ENCODE results near the gene GHRL. TPM values are rescaled to one million over a fixed set of nuclear protein-coding genes. Genes with fewer than 3 reads are reported as not detected.

The GHRL gene
- total RNA-seq, 1 experiment from 2014 or later: 2.0 TPM

DNA sequence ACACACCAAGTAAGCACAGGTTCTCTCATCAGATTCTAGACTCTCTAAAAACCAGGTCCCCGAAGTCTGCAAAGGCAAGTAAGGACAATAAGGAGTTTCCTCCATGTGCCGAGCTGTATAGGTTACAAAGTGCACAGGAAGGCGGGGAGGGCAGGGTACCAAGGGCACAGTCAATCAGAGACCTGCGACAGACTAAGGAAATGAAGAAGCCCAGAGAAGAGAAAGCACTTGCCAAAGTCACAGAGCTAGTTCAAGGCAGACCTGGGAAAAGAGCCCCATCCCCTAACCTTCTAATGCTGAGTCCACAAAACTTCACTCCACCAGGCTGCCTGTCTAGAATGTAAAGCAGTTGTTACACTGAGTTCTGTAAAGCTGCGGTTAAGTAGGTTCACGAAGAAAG, 26.5 kb upstream of the GHRL start:
- CTCF ChIA-PET: no interaction called here

GRCh38 chr3:10317961-10318350, 25.2 kb upstream of the GHRL start:
- peaks cover 52% of the 10 kb centered on the region for H3K36me3 ChIP-seq (ENCODE audit: insufficient read depth, low read length, poor library complexity, severe bottlenecking)
- POLR2A ChIA-PET (ENCODE audit: low non-redundant PET): no interaction called here
- CTCF ChIA-PET: no interaction called here
- TF ChIP-seq EZH2 (IDR thresholded peaks at IDR 0.05; ENCODE audit: borderline replicate concordance, low read depth, low read length, poor library complexity, severe bottlenecking): no peak
- no peak for TF ChIP-seq CTCF (conservative IDR thresholded peaks at IDR 0.05; ENCODE audit: low read depth, low read length)
- no peaks in the 10 kb centered on the region for H3K4me1 ChIP-seq (ENCODE audit: insufficient read depth, low read length, poor library complexity, severe bottlenecking)
- no peak for DNase-seq (ENCODE audit: low spot score)
- H3K9me3 ChIP-seq (ENCODE audit: low read depth, low read length, poor library complexity, severe bottlenecking): no peaks in the 10 kb centered on the region
- intact Hi-C loops (cut with micrococcal nuclease; ENCODE audit: unreplicated experiment): no loop called here
- H3K27ac ChIP-seq (ENCODE audit: low read depth, low read length, poor library complexity, severe bottlenecking): no peak overlapping the region
- H3K4me3 ChIP-seq (ENCODE audit: low read depth, low read length, poor library complexity, severe bottlenecking): no peak overlapping the region
- no TSS peak for BruUV-seq (replicated peaks)
- no peaks in the 10 kb centered on the region for H3K27me3 ChIP-seq (replicated peaks; ENCODE audit: insufficient read depth, low read depth, low read length, poor library complexity)

More for the DNA sequence above, 26.5 kb upstream of the GHRL start:
- TF ChIP-seq EZH2 (IDR thresholded peaks at IDR 0.05; ENCODE audit: borderline replicate concordance, low read depth, low read length, poor library complexity, severe bottlenecking) (no peak), CTCF (conservative IDR thresholded peaks at IDR 0.05; ENCODE audit: low read depth, low read length) (no peak)
- POLR2A ChIA-PET (ENCODE audit: low non-redundant PET): no interaction called here
- Histone ChIP-seq H3K4me1 (ENCODE audit: insufficient read depth, low read length, poor library complexity, severe bottlenecking) (no peaks in the 10 kb centered on the region), H3K9me3 (ENCODE audit: low read depth, low read length, poor library complexity, severe bottlenecking) (no peaks in the 10 kb centered on the region), H3K36me3 (ENCODE audit: insufficient read depth, low read length, poor library complexity, severe bottlenecking) (peaks cover 41% of the 10 kb centered on the region), H3K27me3 (replicated peaks; ENCODE audit: insufficient read depth, low read depth, low read length, poor library complexity) (no peaks in the 10 kb centered on the region), H3K27ac (ENCODE audit: low read depth, low read length, poor library complexity, severe bottlenecking) (no peak overlapping the region), H3K4me3 (ENCODE audit: low read depth, low read length, poor library complexity, severe bottlenecking) (peak overlapping the region; percentile 85)
- intact Hi-C loops (cut with micrococcal nuclease; ENCODE audit: unreplicated experiment): no loop called here
- no TSS peak for BruUV-seq (replicated peaks)
- DNase-seq (ENCODE audit: low spot score): no peak

- H3K27ac ChIP-seq (ENCODE audit: low read depth, low read length, poor library complexity, severe bottlenecking): no peak overlapping the region
- BruUV-seq (replicated peaks): no TSS peak
- H3K27me3 ChIP-seq (replicated peaks; ENCODE audit: insufficient read depth, low read depth, low read length, poor library complexity): no peaks in the 10 kb centered on the region
- no peaks in the 10 kb centered on the region for H3K9me3 ChIP-seq (ENCODE audit: low read depth, low read length, poor library complexity, severe bottlenecking)
- H3K4me1 ChIP-seq (ENCODE audit: insufficient read depth, low read length, poor library complexity, severe bottlenecking): no peaks in the 10 kb centered on the region
- ChIA-PET POLR2A (ENCODE audit: low non-redundant PET) (no interaction called here), CTCF (no interaction called here)
- H3K36me3 ChIP-seq (ENCODE audit: insufficient read depth, low read length, poor library complexity, severe bottlenecking): peaks cover 56% of the 10 kb centered on the region
- H3K4me3 ChIP-seq (ENCODE audit: low read depth, low read length, poor library complexity, severe bottlenecking): no peak overlapping the region
- intact Hi-C loops (cut with micrococcal nuclease; ENCODE audit: unreplicated experiment): no loop called here
- DNase-seq (ENCODE audit: low spot score): no peak
- no peak for TF ChIP-seq EZH2 (IDR thresholded peaks at IDR 0.05; ENCODE audit: borderline replicate concordance, low read depth, low read length, poor library complexity, severe bottlenecking)
These were observed 24.7 kb upstream of the GHRL start for GRCh38 chr3:10317311-10317960.

- intact Hi-C loops (cut with micrococcal nuclease; ENCODE audit: unreplicated experiment): no loop called here
- no TSS peak for BruUV-seq (replicated peaks)
- H3K36me3 ChIP-seq (ENCODE audit: insufficient read depth, low read length, poor library complexity, severe bottlenecking): peaks cover 72% of the 10 kb centered on the region
- no peak overlapping the region for H3K27ac ChIP-seq (ENCODE audit: low read depth, low read length, poor library complexity, severe bottlenecking)
- no peak overlapping the region for H3K4me3 ChIP-seq (ENCODE audit: low read depth, low read length, poor library complexity, severe bottlenecking)
- no peaks in the 10 kb centered on the region for H3K27me3 ChIP-seq (replicated peaks; ENCODE audit: insufficient read depth, low read depth, low read length, poor library complexity)
- no peaks in the 10 kb centered on the region for H3K4me1 ChIP-seq (ENCODE audit: insufficient read depth, low read length, poor library complexity, severe bottlenecking)
- ChIA-PET CTCF (no interaction called here), POLR2A (ENCODE audit: low non-redundant PET) (no interaction called here)
- TF ChIP-seq CTCF (conservative IDR thresholded peaks at IDR 0.05; ENCODE audit: low read depth, low read length): no peak
- no peak for TF ChIP-seq EZH2 (IDR thresholded peaks at IDR 0.05; ENCODE audit: borderline replicate concordance, low read depth, low read length, poor library complexity, severe bottlenecking)
- no peaks in the 10 kb centered on the region for H3K9me3 ChIP-seq (ENCODE audit: low read depth, low read length, poor library complexity, severe bottlenecking)
- DNase-seq (ENCODE audit: low spot score): no peak
These were observed 23.1 kb upstream of the GHRL start for GRCh38 chr3:10315771-10316344.

All from A673 (cell line).